DOHH2 (cell line): ENCODE results near the gene IRF6.

Source experiments
- CTCF ChIP-seq: fragments of 200-600 bp; sonication (generic); IDR thresholded peaks from one replicate; pipeline ENCODE4 v1.5.1; 2014; ENCODE audit warnings: antibody characterized with exemption, mild to moderate bottlenecking, low read depth, low read length; ENCODE audit not compliant: poor library complexity, severe bottlenecking
- EZH2phosphoT487 ChIP-seq: fragments of 200-600 bp; sonication (generic); IDR thresholded peaks from 2 replicates; pipeline ENCODE4 v1.6.1; 2017; ENCODE audit warnings: borderline replicate concordance, mild to moderate bottlenecking, antibody characterized with exemption, low read length, moderate library complexity, mixed read lengths

GRCh38 chr1:209790286-209791193 lies 15.4 kb downstream of the IRF6 start:
- no peak for TF ChIP-seq CTCF
- TF ChIP-seq EZH2phosphoT487, result no peak
